Measurements from ENCODE around the gene IRAK1BP1.
"Not testable (repeated sequence)": the region's sequence is repeated elsewhere in the genome, so short reads cannot be mapped to it uniquely, and the experiment has no call there.

The IRAK1BP1 gene, protein sequence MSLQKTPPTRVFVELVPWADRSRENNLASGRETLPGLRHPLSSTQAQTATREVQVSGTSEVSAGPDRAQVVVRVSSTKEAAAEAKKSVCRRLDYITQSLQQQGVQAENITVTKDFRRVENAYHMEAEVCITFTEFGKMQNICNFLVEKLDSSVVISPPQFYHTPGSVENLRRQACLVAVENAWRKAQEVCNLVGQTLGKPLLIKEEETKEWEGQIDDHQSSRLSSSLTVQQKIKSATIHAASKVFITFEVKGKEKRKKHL

DNA sequence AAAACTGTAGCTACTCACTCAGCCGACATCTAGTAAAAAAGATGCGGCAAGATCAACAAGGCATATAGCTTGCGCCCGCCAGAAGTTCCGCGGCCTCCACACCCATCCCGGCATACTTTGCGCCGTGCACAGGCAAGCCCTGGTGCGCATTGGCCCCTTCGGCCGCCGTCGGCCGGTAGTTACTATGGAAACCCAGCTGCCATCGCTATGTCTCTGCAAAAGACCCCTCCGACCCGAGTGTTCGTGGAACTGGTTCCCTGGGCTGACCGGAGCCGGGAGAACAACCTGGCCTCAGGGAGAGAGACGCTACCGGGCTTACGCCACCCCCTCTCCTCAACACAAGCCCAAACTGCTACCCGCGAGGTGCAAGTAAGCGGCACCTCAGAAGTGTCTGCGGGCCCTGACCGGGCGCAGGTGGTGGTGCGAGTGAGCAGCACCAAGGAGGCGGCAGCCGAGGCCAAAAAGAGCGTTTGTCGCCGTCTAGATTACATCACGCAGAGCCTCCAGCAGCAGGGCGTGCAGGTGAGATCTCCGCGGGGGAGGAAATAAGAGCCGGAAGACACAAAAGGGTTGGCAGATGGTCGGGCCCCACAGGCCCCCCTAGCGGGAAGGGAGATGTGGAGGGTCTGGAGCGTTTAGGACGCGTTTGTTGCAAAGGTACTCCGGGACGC is at the start of gene IRAK1BP1:
TSS of gene IRAK1BP1 (plus strand) at position 182 of the 671 bp plus-strand sequence. CDS start at position 208, 26 bp downstream.
- DNase-seq: peak; percentile 70

DNA sequence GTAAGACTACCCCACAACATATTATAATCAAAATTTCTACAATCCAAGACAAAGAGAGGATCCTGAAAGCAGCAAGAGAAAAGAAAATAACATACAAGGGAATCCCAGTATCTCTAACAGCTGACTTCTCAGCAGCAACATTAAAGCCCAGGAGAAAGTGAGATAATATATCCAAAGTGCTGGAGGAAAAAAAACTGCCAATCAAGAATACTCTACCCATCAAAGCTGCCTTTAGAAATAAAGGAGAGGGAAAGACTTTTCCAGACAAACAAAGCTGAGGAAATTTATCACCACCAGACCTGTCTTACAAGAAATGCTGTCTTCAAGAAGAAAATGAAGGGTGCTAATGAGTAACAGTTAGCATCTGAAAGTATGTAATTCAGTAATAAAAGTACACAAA is 43.3 kb upstream of the IRAK1BP1 start:
- DNase-seq: no peak

DNA sequence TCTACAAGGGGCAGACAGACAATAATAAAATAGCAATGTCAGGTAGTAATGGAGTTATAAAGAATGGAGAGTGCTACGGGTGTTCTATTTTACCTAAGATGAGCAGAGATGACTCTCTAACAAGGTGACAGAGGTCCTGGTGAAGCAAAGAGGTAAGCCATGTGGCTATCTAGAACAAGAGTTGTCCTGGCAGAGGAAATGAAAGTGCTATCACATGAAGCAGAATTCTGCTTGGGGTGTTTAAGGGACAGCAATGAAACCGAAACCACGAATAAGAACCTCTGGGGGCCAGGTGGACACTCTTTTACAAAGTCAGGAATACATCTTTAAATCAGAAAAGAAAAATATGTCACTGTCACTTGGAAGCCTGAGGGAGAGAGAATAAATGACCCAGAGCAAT is 37.9 kb upstream of the IRAK1BP1 start:
- no peak for DNase-seq

DNA sequence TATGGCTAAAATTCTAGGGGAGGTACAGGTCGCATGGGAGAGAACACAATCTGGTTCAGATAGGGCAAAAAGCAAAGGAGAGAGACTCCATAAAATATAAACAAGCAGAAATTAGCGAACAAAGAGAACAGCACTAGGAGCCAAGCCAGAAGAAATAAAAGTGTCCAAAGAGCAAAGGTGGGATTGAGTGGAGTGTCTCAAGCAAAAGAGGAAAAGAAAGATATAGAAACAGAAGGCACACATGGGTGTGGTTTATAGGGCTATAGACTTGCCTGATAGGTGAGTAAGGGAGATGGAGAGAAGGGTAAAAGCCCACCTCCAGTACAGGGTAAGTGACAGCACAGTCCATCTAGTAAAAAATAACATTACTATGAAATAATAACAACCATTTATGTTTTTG is 36.5 kb upstream of the IRAK1BP1 start:
- DNase-seq: no peak

DNA sequence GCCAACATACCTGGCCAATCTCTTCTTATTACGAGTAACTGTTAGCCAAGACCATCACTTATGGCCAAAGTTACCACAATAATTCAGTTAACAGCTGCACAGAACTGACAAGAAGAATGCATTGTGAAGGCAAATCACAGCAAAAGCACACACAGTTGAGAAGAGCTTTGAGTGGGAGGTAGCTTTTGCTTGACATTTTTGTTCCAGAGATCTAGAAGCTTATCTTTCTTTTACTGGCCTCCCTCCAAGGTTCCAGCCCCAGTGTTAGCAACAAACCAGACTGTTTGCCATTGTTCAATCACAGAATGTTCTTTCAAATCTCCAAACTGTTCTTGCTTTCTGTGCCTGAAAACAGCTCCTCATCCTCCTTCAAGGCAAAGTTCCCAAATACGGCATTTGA is 35.9 kb upstream of the IRAK1BP1 start:
- DNase-seq: no peak

DNA sequence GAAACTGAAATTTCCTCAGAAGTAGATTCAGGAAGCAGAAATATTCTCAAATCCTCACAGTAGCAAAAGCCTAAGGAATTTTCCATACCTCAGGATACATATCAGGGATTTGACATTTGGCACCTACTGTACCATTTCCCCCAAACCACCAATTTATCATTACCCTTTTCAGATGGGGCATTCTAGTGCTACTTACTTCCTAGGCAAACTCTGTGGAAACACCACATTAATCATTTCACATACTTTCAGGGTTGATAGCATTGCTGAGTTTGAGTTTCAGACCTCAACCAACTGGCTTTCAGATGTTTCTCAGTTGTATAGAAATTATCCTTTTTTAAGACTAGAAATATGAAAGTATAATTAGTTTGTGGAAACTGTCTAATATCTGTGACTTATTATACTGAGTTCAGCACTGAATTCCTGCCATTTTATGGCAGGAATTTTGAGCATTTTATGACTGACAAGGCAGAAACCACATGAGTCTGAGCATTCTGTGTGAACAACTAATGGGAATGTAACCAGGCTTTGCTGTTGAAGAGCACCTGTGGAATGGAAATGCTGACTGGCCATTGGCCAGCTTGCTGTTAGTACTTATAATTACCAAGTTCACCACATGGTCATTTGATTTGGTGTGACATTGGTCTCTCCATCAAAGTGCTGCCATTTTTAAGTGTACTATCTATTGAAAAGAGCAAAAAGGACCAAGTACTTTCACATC is 35.1 kb upstream of the IRAK1BP1 start:
- no peak for DNase-seq

DNA sequence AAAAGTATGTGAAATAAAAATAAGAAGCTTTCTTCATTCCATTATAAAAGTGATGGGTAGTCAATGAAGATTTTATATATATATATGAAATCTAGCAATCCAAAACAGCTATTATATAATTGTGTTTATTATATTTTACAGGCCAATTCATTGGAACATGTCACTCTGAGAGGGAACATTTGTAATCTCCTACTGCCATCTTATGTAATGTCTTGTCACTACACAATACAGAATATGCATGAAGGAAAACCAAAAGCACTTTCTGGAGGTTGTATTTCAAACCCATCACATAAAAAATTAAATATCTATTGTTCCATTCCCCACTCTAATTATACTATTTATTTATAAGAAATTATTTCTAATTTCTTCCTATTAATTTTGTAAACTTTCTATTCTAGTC is 31.5 kb upstream of the IRAK1BP1 start:
- DNase-seq: no peak

DNA sequence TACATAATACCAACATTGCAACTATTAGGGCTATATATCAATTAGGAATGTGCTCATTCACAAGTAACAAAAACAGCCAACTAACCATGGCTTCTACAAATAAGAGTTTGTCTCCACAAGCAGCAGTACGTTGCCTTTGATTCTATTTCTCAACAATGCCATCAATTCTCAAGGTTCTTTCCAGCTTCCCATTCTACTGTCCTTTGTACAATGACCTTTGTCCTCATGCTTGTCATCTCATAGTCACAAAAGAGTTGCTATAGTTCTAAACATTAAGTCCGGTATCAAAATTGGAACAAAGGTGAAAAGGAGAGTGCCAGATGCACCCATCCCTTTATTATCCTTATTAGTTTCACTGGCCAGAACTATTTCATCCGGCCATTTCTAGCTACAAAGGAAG is 30.8 kb upstream of the IRAK1BP1 start:
- DNase-seq: no peak

DNA sequence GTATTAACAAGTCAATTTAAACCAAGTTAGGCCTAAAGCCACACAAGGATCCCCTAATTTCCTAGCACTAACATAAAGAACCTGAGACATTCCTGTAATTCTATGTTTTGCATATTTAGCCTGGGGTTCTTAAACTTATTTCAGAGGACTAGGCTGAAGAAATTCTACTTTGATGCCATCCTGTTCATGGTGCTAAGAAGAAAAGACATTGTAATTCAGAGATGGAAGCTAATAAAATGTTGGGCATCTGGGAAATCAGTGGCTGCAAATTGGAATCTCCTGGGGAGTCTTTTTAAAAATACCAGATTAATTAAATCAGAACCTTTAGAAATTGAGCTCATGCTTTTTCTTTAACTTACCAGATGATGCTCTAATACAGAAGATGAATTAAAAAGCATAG is 26.2 kb upstream of the IRAK1BP1 start:
- DNase-seq: no peak

DNA sequence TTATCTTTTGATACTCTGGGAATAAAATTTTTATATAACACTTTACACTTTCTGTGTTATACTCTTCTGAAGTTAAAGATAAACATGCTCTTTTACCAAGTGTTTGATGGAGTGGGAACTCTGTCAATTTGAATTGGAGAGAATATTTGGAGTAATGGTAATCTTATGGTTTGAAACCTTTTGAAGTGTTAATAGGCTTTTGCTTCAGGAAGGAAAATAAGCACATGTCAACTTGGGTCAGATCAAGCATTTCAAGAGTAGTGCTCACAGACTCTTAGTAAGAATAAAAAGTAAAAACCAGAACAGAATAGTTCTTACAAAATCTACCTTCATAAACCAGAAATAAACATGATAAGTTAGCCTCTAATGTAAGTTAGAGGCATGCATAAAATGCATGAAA is 24.4 kb upstream of the IRAK1BP1 start:
- DNase-seq: no peak

DNA sequence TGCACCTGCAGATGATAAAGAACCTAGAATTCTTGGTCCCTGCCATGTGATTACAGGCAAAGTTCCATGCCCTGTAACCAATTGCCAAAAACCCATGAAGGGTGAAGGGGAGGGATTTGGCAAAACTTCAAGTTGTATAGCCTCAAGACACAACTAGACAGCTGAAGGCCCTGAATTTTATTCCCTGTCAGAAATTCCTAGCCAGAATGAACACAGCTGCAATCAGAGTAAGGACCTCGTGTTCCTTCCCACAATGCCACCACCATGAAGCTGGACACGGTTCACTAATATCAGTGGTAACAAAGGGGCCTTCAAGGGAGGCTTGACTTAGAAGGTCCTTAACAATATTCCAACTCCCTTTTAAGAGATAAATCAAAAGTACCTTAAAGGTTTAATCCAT is 22.5 kb upstream of the IRAK1BP1 start:
- DNase-seq: no peak

DNA sequence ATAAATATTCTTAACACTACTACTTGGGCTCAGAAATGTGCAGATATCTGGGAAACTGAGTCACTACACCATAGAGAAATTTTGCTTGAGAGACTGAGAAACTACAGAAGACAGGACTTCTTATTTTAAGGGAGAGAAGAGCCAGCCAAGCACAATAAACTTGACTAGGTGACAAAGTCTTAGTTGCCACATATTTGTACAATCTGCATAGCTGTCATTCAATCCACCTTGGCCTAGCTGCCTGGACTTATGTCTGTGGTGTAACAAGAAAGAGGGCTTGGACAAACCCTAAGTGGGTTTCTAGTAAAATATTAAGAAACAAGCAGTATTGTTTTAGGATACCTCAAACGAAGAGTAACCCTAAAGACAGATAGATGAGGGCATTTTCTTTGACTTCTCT is 21.8 kb upstream of the IRAK1BP1 start:
- DNase-seq: no peak

DNA sequence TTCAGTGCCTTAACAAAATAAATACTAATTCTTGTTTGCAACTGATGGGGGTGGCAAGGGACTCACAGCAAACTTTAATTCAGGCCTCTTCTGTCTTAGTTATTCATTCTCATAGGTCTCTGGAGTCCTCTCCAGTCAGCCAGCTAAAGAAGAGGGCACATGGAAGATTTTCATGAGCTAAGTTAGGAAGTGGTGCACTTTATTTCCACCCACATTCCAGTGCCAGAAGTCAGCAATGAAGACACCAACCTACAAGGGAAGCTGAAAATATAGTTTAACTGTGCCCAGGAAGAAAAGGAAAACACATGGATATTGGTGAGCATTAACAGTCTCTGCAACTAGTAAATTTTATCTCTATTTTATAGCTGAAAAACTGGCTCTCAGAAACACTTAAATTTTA is 16.7 kb upstream of the IRAK1BP1 start:
- no peak for DNase-seq

DNA sequence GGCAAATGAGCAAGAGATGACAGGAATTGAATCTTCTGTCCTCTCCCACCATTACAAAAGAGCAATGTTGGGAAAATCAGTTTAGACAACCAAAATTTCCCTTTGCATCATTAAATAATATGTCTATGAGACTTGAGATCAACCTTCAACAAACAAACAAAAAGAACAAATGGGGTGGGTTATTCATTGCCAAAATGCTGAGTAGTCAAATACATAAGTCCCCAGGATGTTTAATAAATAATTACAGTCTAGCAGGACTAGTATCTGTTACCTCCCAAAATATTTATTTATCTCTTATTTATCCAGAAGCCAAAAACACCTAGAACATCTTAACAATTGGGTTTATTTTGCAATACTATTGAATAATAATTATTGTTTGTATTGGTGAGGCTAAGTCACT is 16.2 kb upstream of the IRAK1BP1 start:
- no peak for DNase-seq

DNA sequence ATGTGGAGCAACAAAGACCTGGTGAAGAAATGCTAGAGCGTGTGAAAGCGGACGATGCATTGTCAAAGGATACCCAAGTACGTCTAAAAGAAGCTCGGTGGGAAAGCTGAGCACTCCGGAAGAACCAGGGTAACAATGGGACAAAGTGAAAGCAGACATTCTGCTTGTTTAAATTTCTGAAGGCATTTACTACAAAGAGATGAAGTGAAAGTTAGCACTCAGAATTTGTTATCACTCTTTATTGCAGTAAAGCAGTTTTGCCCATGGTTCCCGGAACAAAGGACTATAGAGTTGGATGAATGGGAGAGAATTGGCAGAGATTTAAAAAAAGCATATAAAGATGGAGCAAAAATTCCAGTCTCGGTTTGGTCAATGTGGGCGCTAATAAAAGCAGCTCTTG is 12.8 kb upstream of the IRAK1BP1 start:
- no peak for DNase-seq

DNA sequence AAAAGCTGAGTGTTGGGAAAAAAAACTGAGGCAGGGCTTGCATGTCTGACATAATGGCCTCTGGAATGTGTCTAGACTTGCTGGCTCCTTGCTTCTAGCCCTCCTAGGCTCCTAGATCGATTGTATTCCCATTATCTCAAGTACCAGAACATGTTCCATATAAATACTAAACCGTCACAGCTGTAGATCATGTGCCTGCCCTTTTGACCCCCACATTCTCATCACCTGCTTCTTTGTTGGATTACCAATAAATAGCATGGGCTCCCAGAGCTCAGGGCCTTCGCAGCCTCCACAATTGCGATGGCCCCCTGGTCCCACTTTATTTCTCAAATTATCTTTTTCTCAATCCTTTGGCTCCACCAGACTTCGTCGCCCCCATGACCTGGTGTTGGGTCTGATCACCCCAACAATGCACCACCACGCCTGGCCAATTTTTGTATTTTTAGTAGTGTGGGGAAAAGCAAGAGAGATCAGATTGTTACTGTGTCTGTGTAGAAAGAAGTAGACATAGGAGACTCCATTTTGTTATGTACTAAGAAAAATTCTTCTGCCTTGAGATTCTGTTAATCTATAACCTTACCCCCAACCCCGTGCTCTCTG is 8.9 kb upstream of the IRAK1BP1 start:
- not testable (repeated sequence) for DNase-seq

DNA sequence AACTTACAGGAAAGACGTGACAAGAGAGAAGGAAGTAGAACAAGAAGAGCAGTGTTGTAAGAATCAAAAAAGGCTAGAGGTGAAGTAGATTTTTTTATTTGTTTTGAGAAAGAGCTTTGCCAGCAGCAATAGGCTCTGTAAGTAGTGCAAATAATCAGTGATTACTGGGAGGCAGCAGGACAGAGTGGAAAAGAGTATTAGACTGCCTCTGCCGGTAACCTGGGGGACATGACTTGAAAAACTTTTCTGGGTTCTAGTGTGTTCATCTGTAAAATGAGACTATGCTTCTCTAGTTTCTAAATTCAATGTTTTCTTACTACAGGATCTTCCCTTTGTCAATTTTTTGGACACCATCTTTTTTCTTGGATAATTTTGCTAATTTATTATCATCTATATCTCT is 5.8 kb upstream of the IRAK1BP1 start:
- DNase-seq: no peak

DNA sequence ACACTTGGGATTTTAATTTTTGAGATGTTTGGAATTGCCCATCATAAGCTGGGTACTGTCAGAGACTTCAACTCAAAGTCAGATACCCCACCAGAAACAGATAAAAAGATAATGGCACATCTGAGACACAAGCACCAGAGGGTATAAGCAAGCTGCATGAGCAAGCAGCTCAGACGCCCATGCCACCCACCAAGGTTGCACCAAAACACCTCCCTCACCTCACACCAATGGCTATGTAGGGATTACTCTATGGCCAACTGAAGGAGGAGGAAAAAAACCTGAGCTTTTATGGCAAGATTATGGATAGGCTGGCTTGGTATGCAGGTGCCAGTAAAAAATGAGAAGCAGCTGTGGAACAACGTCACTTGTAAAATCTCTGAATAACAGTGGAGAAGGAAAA is 3.8 kb upstream of the IRAK1BP1 start:
- no peak for DNase-seq

DNA sequence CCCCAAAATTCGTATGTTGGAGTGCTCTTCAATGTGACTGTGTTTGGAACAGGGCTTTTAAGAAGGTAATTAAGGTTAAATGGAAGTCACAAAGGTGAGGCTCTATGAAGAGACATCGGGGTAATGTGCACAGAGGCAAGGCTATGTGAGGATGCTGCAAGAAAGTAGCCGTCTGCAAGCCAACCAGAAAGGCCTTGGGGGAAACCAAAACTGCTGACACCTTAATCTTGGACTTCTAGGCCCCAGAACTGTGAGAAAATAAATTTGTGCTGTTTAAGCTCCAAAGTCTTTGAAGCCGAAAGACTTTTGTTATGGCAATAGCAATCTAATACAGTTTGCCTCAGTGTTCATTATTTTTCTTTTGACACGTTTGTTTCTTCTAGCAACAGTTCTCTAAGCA is 2.4 kb upstream of the IRAK1BP1 start:
- no peak for DNase-seq

DNA sequence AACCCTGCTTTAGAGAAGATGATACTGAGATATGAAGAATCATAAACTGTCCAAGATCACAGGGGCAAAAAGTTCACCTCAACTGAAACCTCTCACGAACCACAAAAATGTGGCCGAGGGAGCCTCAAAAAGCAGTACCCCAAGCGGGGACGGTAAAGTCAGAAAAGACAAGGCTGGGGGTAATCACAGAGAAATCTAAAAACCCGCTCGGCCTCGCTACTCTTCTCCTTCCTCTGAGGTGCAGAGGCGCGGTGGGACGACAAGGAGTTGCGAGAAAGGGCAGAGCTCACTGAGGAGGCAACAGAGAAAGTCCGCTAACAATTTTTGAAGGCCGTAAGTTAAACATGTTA is 356 bp upstream of the IRAK1BP1 start:
- no peak for DNase-seq

DNA sequence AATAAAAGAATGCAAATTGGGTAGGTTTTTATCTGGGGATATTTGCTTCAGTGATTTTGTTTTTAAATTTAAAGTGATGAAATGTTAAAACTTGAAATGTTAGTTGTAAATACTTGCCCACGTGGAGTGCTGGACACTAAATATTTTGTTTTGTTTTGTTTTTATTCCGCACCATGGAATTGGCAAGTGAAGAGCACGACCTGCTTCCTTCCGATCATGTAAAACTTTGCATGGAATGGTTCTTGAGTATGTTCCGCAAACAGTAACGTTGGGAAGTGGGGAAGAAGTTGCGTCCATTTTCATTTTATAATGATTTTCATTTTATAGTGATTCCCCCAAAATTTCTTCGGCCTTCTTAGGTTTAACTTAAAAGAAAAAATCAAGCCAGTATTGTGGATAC is 765 bp downstream of the IRAK1BP1 start:
- no peak for DNase-seq

DNA sequence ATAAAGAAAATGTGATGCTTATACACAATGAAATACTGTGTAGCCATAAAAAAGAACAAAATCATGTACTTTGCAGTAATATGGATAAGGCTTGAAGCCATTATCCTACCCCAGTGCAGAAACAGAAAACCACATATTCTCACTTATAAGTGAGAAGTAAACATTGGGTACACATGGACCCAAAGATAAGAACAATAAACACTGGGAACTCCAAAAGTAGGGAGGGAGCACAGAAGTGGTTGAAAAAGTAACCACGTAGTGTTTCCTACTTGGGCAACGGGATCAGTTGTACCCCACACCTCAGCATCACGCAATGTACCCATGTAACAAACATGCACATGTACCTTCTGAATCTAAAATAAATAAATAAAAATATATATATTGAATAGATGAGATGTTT is 8.2 kb downstream of the IRAK1BP1 start:
- no peak for DNase-seq

DNA sequence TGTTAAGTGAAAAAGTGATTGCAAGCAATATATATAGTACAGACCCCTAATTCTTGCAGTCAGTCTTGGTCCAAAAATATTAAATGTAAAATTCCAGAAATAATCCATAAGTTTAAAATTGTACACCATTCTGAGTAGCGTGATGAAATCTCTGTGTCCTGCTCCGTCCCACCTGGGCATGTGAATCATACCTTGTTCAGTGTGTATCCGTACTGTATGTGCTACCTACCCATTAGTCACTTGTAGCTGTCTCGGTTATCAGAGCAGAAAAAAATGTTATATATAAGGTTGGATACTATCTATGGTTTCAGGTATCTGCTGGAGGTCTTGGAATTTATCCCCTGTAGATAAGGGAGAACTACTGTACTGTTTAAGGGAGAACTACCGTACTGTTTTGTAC is 16.3 kb downstream of the IRAK1BP1 start:
- no peak for DNase-seq

DNA sequence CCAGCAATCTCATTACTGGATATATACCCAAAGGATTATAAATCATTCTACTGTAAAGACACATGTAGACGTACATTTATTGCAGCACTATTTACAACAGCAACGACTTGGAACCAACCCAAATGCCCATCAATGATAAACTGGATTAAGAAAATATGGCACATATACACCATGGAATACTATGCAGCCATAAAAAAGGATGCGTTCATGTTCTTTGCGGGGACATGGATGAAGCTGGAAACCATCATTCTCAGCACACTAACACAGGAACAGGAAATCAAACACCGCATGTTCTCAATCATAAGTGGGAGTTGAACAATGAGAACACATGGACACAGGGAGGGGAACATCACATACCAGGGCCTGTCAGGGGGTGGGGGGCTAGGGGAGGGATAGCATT is 22.6 kb downstream of the IRAK1BP1 start:
- DNase-seq: not testable (repeated sequence)

All from inflammatory macrophage treated with lipopolysaccharide for 4 hours (primary cell).